Esophagus squamous epithelium (tissue), 5 donors: ENCODE data around the gene CSTPP1. TPM values are rescaled to one million over a fixed set of nuclear protein-coding genes. Genes with fewer than 3 reads are reported as not detected.

Source experiments
- DNase-seq: peaks from one replicate; lab custom pipeline; 2025; lab: John Stamatoyannopoulos, UW
- H3K27ac ChIP-seq, 4 donors: fragments of 200-600 bp; sonication (generic); one replicate each; pipeline ENCODE4 v1.5.1; 2016 to 2019; ENCODE audit warnings: mild to moderate bottlenecking in 1 of 4
- H3K27me3 ChIP-seq, 4 donors: fragments of 200-600 bp; sonication (generic); 1 replicate in 3 of 4; 2 replicates in 1 of 4; pipeline versions ENCODE4 v1.5.1 to v1.6.0; 2017 to 2021; ENCODE audit warnings: antibody characterized with exemption in 1 of 4
- H3K36me3 ChIP-seq, 3 donors: fragments of 200-600 bp; sonication (generic); one replicate each; pipeline ENCODE4 v1.5.1; 2016 to 2019
- H3K4me1 ChIP-seq, 3 donors: fragments of 200-600 bp; sonication (generic); one replicate each; pipeline ENCODE4 v1.5.1; 2017 to 2019
- H3K4me3 ChIP-seq, 4 donors: fragments of 200-600 bp; sonication (generic); 1 replicate in 3 of 4; 2 replicates in 1 of 4; pipeline ENCODE4 v1.5.1; 2016 to 2019; ENCODE audit warnings: mild to moderate bottlenecking in 2 of 4, moderate library complexity in 1 of 4
- H3K9me3 ChIP-seq, 3 donors: fragments of 200-600 bp; sonication (generic); one replicate each; pipeline ENCODE4 v1.5.1; 2016 to 2019
- CTCF ChIP-seq, 6 experiments: fragments of 450-650 bp in 4 of 6; fragments of 200-600 bp in 2 of 6; sonication (generic) in 2 of 6; IDR thresholded peaks; one replicate each; pipeline ENCODE4 v1.5.1; 2016 to 2019; ENCODE audit warnings: antibody characterized with exemption in 6 of 6, mild to moderate bottlenecking in 4 of 6, moderate library complexity in 4 of 6
- POLR2A ChIP-seq, 4 donors: fragments of 450-650 bp; IDR thresholded peaks; one replicate each; pipeline ENCODE4 v1.6.1; 2017; ENCODE audit warnings: antibody characterized with exemption in 4 of 4, mild to moderate bottlenecking in 4 of 4, moderate library complexity in 3 of 4
- WGBS, 2 donors: methylation state at CpG; one replicate each; pipeline ENCODE4 v1.1.5; 2018; 5-methylcytosine and 5-hydroxymethylcytosine counted together
- intact Hi-C: fragments of 100-400 bp; cut with DNase I; formaldehyde crosslinking; loops from one replicate; pipeline ENCODE4 v1.15.0; 2022
- total RNA-seq, 4 donors: library from RNA; depleted of rRNA; stranded (reverse); fragments of >200 nt; gene quantifications; one replicate each; pipeline ENCODE4 v1.1.0, GENCODE V29; 2016
- donor health status: DM: yes; HTN: yes; CAD: no.

Gene CSTPP1
- total RNA-seq, 4 donors from 2014 or later: 9.4 to 19.6 (median 16.4) TPM

- H3K4me3 ChIP-seq: no peak overlapping the region
- intact Hi-C loops: loop anchor here (10.0 kb wide), 1 partner anchor 182 kb away; the partner anchor contains the start of gene MYBPC3
- peaks cover 43 to 66% (median 44%) of the 10 kb centered on the region in 3 donors for H3K4me1 ChIP-seq
- no peaks in the 10 kb centered on the region for H3K9me3 ChIP-seq
- no peak for TF ChIP-seq POLR2A (IDR thresholded peaks at IDR 0.05)
- TF ChIP-seq CTCF (IDR thresholded peaks at IDR 0.05): no peak
- H3K27ac ChIP-seq: peak overlapping the region; percentile 54 to 80 (median 64)
- 54 to 73% methylated on average over 4 to 5 of the region's 6 CpGs for WGBS, 2 donors
- H3K36me3 ChIP-seq: peaks cover 14 to 77% (median 41%) of the 10 kb centered on the region in 3 donors
- DNase-seq: no peak
- H3K27me3 ChIP-seq: no peaks in the 10 kb centered on the region
Measured at GRCh38 chr11:47172740-47173336, 236.3 kb downstream of the CSTPP1 start.

- TF ChIP-seq CTCF (IDR thresholded peaks at IDR 0.05): no peak
- no peak for TF ChIP-seq POLR2A (IDR thresholded peaks at IDR 0.05)
- H3K27ac ChIP-seq: peak overlapping the region; percentile 94 to 100 (median 99)
- WGBS, 2 donors: 18 to 36% methylated on average over 11 of the region's 14 CpGs
- intact Hi-C loops: loop anchor here (5.0 to 10.0 kb wide), 2 partner anchors 81 to 179 kb away; partner anchors contain the start of genes MYBPC3 and NR1H3
- H3K27me3 ChIP-seq: no peaks in the 10 kb centered on the region
- peak overlapping the region; percentile 83 to 95 (median 88) for H3K4me3 ChIP-seq
- peaks cover 8 to 77% (median 16%) of the 10 kb centered on the region in 3 donors for H3K36me3 ChIP-seq
- no peaks in the 10 kb centered on the region for H3K9me3 ChIP-seq
- DNase-seq: no peak
- H3K4me1 ChIP-seq: peaks cover 45 to 71% (median 45%) of the 10 kb centered on the region in 3 donors
Measured at GRCh38 chr11:47175746-47176327, 239.3 kb downstream of the CSTPP1 start.

- WGBS, 2 donors: 0% methylated on average over 2 of the region's 89 CpGs; no CpG with 5 or more reads in 1 of the 2 donors
Measured at GRCh38 chr11:47176328-47177228, 240.0 kb downstream of the CSTPP1 start, which contains the start of gene ARFGAP2. ARFGAP2 (minus strand) TSS chr11:47176879; CDS start chr11:47176853, 26 bp downstream.

GRCh38 chr11:47177229-47177845, 240.8 kb downstream of the CSTPP1 start:
- whole genome bisulfite sequencing, 2 donors: no CpG with 5 or more reads among the region's 21 CpGs
- no peaks in the 10 kb centered on the region for H3K27me3 ChIP-seq
- intact Hi-C loops: loop anchor here (5.0 to 10.0 kb wide), 2 partner anchors 80 to 177 kb away; partner anchors contain the start of genes MYBPC3 and NR1H3
- no peak for TF ChIP-seq POLR2A (IDR thresholded peaks at IDR 0.05)
- TF ChIP-seq CTCF (IDR thresholded peaks at IDR 0.05): peak; percentile 59 to 86 (median 78)
- H3K27ac ChIP-seq: peak overlapping the region; percentile 94 to 100 (median 99)
- peaks cover 30 to 56% (median 33%) of the 10 kb centered on the region in 3 donors for H3K4me1 ChIP-seq
- H3K9me3 ChIP-seq: no peaks in the 10 kb centered on the region
- peaks cover 8 to 79% (median 15%) of the 10 kb centered on the region in 3 donors for H3K36me3 ChIP-seq
- H3K4me3 ChIP-seq: peak overlapping the region; percentile 83 to 95 (median 88)
- DNase-seq: no peak

More at GRCh38 chr11:47176328-47177228, 240.0 kb downstream of the CSTPP1 start, which contains the start of gene ARFGAP2:
- peaks cover 37 to 63% (median 38%) of the 10 kb centered on the region in 3 donors for H3K4me1 ChIP-seq
- TF ChIP-seq CTCF (IDR thresholded peaks at IDR 0.05): no peak
- peak in 3 of 4 donors; percentile 23 to 47 (median 26) for TF ChIP-seq POLR2A (IDR thresholded peaks at IDR 0.05)
- peak; percentile 90 for DNase-seq
- peak within 1 kb of the TSS; percentile 94 to 100 (median 99) for H3K27ac ChIP-seq
- intact Hi-C loops: loop anchor here (5.0 to 10.0 kb wide), 2 partner anchors 81 to 178 kb away; partner anchors contain the start of genes MYBPC3 and NR1H3
- H3K4me3 ChIP-seq: peak within 1 kb of the TSS; percentile 83 to 95 (median 88)
- peaks cover 8 to 77% (median 15%) of the 10 kb centered on the region in 3 donors for H3K36me3 ChIP-seq
- no peaks in the 10 kb centered on the region for H3K9me3 ChIP-seq
- H3K27me3 ChIP-seq: no peaks in the 10 kb centered on the region
